NCI-H345 treated with DMSO at 0.1 percent for 48 hours (cell line): Measurements from ENCODE around the gene C1GALT1.
"Not testable (repeated sequence)": the region's sequence is repeated elsewhere in the genome, so short reads cannot be mapped to it uniquely, and the experiment has no call there.

Source experiments
- DNase-seq: peaks from one replicate; lab custom pipeline; 2025; ENCODE audit not compliant: unreplicated experiment; lab: John Stamatoyannopoulos, UW

Gene C1GALT1

GRCh38 chr7:7182156-7183060 is at the start of gene C1GALT1:
TSS of gene C1GALT1 (plus strand) at chr7:7182544. CDS start at chr7:7234320, 51,776 bp downstream.
- DNase-seq: peak; percentile 88

DNA sequence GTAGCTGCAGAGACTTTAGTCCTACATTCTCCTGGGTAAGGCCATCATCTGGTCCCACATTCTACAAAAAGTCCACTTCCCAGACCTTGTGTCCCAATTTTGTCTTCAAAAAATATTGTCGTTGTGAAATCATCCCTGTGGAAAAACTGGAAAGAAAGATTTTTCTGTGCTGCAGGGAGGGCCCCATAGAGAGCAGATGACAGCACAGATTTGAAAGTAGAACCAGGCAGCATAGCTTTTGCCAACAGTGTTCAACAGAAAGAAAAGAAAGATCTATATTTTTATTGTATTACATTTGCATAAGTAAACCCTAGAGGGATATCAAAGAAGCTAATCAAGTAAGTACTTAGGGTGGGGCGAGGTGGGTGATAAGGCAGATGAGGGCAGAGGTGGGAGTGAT is 48.3 kb upstream of the C1GALT1 start:
- DNase-seq: no peak

GRCh38 chr7:7135074-7135473 is 47.3 kb upstream of the C1GALT1 start:
- DNase-seq: no peak

GRCh38 chr7:7135924-7136323 is 46.4 kb upstream of the C1GALT1 start:
- not testable (repeated sequence) for DNase-seq

GRCh38 chr7:7136466-7137381 is 45.6 kb upstream of the C1GALT1 start:
- no peak for DNase-seq

- DNase-seq: no peak
Observed at GRCh38 chr7:7138897-7139296, 43.4 kb upstream of the C1GALT1 start.

- DNase-seq: not testable (repeated sequence)
Observed at GRCh38 chr7:7143404-7143803, 38.9 kb upstream of the C1GALT1 start.

DNA sequence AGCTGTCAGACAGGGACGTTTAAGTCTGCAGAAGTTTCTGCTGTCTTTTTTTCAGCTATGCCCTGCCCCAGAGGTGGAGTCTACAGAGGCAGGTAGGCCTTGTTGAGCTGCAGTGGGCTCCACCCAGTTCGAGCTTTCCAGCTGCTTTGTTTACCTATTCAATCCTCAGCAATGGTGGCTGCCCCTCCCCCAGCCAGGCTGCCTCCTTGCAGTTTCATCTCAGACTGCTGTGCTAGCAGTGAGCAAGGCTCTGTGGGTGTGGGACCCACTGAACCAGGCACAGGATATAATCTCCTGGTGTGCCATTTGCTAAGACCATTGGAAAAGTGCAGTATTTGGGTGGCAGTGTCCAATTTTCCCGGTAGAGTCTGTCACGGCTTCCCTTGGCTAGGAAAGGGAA is 37.2 kb upstream of the C1GALT1 start:
- DNase-seq: not testable (repeated sequence)

GRCh38 chr7:7146837-7147236 is 35.5 kb upstream of the C1GALT1 start:
- no peak for DNase-seq

- DNase-seq: no peak
Observed at GRCh38 chr7:7148798-7149481, 33.4 kb upstream of the C1GALT1 start.

DNA sequence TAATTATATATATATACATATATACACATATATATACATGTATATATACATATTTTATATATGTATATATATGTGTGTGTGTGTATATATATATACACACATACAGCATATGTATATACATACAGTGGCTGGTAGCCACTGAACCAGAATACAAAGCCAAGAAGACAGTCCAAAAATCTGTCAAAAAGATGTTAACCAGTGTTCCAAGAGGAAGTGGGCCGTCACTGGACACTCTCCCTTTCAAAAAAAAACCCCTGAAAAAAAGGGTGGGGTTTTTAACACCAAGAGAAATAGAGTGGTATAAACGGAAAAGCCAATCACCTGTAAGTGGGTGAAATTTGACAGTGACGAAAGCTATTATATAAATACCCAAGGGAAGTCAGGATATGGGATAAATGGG is 31.1 kb upstream of the C1GALT1 start:
- DNase-seq: no peak

DNA sequence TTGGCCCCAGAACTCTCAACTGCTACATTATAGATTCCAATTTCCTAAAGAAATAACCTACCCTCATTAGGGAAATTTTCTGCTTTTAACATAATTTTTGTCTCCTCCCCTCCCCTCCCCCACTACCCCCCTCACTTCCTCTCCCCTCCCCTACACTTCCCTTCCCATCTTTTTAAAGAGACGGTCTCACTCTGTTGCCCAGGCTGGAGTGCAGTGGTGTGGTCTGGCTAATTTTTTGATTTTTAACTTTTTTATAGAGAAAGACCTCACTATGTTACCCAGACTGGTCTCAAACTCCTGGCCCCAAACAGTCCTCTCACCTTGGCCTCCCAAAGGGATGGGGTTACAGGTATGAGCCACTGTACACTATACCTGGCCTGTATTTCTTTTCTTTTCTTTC is 30.5 kb upstream of the C1GALT1 start:
- no peak for DNase-seq

GRCh38 chr7:7152315-7152714 is 30.0 kb upstream of the C1GALT1 start:
- no peak for DNase-seq

GRCh38 chr7:7154355-7154754 is 28.0 kb upstream of the C1GALT1 start:
- not testable (repeated sequence) for DNase-seq

DNA sequence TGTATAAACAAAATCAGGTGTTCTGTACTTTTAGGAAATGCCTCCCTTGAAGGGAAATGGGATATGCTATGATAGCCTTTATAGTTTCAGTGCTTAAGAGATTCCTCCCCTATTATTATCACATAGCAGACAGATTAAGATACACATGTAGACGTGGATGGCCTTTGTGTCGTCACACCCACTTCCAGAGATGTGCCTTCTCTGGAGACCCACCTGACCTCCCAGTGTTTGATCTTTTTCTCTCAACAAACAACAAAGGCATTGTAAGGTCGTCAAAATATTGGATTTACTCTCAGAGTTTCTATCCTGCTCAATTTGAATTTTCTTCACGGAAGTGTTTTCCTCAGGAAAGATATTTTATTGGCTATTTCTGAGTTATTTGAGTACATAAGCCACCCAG is 25.7 kb upstream of the C1GALT1 start:
- DNase-seq: no peak

DNA sequence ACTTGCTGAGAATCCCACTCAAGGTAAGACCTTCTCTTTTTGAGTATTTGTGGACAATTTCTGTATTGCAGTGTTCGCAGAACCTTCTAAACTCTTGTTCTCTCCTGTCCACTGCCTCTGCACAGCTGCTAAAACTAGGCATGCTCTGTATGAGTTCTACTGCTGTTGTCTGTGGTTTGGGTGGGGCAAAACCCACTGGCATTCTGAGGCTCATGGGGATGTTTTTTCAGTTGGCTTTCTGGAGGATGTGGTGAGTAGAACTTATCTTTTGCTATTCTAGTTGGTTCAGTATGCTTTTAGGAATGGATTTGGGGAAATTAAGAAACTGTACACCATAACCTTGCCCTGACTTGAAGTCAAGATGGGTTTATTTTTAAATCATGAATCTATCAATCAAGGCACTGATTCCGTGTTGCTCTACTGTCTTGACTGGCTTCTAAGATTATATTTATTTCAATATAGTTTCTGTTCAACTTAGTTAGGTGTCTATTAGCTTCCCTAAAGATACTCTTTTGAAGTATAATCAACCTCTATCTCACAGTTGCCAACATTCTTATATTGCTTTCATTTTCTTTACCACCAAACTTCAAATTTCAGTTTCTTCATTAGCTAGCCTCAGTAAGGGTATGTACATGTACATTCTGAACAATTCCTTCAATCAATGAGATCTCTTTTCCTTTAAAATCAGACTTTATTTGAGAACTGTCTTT is 25.0 kb upstream of the C1GALT1 start:
- DNase-seq: no peak

DNA sequence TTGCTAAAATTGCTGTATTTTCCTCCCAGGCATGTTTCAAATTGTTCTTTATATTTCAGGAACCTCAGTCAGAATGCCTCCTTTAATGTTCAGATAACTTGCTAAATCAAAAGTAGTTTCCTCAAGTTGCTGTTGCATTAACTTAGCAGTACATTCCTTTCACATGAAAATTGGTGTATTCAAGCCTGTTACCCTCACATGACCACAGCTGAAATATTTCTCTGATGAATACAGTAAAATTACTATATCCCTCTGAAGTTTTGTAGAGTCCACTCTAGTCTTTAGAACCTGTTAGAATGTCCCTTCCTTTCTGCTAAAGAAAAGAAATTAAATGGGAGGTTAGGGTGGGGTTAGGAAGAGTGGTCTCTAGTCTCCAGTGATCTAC is 24.5 kb upstream of the C1GALT1 start:
- DNase-seq: no peak

DNA sequence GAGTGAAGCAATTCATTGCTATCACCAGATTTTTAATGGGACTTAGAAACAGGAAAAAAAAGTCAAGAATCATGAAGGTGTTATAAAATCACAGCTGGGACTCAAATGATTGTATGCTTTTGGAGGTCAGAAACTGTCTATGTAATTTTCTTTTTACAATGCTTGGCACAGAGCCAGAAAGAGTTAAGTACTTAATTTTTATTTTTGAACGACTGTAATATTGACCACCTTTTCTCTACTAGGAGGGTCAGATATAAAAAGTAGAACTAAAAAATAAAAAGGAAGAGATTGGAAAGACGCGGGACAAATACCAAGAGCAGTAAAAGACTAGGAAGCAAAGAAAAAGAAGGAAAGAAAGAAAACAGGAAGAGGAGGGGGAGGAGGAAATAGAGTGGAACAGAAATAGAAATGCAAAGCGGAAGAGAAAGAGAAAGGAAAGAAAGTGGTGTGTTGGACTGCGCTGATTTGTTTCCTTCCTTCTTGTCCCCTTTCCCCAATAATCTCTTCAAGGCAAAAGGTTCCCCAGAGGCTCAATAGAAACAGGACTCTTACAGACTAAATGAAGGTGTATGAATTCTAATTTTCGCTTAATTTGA is 23.2 kb upstream of the C1GALT1 start:
- DNase-seq: no peak

DNA sequence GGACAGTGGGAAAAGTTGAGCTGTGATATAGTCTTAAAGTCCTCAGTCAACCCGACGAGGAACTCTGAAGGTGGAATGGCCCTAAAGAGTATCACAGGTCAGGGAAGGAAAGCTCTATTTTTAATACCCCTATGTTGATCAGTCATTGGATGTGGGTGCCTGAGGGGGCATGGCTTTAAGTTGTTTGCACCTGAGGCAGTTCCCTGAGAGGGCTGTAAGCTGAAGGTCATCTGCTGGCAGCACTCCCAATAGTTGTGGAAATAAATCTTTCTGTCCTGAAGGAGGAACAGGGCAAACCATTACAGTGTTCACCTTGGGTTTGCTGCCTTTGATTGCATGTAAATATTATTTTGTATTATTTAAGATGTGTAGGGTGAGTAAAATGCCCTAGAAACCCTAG is 17.8 kb upstream of the C1GALT1 start:
- DNase-seq: no peak

- DNase-seq: no peak
Observed at GRCh38 chr7:7165372-7165771, 17.0 kb upstream of the C1GALT1 start.
